CD4-positive, alpha-beta T cell treated with Interleukin-6 for 4 hours (primary cell): ENCODE results near the gene SNORC.

ENCODE experiments used
- DNase-seq: peaks from one replicate; pipeline ENCODE4 v3.0.0-alpha.2; 2020; ENCODE audit warnings: mixed read lengths

Gene SNORC

DNA sequence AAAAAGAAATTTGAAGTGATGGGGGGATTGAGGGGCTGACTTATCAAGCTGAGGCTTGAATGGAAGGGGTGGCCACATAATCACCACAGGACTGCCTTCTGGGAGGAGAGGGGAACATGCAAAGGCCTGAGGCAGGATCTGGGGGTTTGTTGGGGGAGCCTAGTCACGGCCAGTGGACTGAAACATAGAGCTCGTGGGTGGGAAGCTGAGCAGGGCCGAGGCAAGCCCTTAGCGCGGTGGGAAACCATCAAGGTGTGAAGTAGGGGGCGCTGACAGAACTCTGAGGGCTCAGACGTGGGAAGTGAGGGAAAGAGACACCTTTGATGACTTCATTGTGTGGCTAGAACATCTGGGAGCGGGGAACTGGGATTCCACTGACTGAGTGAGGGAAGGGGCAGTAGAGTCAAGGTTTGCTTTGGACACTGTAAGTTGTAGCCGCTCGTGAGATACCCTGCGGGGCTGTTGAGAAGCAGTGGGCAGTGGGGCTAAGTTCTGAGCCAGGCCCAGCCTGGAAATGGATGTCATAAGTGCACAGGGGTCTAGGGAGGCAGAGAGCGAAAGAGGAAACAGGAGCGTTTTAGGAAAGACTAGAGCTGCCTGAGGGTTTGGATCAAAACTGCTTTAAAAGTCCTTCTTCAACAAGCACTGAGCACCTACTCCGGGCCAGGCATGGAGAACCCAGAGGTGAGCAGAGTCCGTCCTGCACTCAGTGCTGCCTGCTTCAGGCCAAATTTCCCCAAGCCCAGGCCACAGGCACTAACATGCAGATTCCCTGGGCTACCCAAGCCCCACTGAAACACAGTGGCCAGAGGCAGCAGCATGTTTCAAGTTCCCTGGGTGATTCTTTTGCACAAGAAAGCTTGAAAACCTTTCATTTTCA, 686 bp upstream of the SNORC start:
- DNase-seq: no peak

DNA sequence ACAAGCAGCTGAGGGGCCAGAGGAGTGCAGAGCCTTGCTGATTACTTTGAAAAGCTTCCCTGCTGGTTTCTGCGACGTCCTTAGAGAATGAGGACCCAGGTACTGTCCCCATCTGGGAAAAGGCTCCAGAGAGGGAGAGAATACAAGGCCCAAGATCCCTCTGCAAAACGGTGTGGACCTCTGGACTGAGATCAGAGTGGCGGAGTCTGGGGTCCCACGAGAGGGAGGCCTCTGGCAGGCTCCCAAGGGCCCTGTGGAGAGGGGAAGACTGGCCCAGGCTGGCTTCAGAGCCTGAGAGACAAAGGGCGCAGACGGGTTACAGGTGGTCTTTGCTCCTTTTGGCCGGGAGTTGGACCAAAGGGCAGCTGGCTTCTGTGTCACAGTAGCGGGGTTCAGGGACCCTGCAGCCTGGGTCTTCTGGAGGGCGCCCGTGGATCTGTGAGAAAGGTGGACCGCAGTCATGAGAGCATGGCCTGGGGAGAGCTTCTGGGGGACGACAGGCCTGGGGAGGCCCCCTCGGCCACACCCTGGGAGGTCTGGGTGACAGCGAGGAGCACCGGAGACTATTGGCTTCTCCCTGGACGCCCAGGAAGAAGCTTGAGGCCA, 805 bp downstream of the SNORC start:
- no peak for DNase-seq

- DNase-seq: no peak
Measured at GRCh38 chr2:232871418-232871834, 1.4 kb downstream of the SNORC start.

DNA sequence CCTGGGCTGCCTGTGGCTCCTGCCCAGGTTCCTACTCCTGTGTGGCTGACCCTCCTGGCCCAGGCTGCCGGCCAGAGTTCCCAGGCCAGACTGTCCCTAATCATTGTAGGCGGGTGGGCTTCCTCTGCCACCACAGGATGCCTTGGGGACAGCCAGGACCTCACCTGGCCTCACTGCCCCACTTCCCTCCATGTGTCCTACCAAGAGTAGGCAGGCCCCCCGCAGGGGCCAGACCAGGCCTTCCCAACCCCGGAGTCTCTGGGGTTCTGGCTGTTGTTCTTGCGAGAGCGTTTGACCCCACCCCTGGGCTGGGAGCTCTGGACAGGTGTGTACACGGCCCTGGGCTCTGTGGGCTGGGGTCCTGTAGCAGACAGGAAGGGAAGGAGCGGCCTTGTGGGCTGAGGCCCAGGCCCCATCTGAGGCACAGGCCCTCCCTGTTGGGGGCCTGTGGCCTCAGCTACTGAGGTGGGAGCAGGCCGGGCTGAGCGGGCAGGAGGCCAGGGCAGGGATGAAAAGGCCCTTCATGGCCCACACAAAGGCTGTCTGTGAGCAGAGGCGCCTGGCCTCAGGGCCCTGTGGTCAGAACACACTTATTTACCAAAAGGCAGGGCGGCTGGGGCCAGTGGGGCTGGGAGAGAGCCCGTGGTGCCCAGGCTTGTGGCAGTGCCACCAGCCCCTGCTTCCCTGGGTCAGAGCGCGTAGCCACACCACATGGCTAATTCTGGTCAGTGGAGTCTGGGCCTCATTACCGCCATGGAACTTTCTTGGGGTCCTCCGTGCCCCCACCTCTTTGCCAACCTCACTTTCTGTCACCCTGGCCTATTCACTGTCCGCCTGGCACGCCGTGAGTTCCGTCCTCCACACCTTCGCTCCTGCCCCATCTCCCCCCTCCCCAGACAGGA, 2.0 kb downstream of the SNORC start:
- no peak for DNase-seq

DNA sequence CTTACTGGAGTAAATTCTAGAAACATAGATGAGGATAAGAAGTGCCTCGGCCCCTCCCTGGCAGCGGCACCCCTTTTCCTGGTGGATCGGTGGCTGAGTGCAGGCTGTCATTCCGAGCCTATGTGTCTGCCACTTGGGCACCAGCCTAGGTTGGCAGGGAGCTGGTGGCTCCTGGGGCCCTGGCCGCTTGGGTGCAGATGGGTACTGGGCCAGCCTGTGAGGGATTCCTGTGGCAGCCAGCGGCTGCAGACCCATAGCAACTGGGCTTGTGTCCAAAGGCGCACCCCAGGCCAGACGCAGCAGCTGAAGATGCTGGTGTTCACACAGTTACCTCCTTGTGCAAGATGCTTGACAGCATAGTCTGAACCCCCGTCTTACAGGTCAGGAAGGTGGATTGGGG, 2.8 kb downstream of the SNORC start:
- no peak for DNase-seq

DNA sequence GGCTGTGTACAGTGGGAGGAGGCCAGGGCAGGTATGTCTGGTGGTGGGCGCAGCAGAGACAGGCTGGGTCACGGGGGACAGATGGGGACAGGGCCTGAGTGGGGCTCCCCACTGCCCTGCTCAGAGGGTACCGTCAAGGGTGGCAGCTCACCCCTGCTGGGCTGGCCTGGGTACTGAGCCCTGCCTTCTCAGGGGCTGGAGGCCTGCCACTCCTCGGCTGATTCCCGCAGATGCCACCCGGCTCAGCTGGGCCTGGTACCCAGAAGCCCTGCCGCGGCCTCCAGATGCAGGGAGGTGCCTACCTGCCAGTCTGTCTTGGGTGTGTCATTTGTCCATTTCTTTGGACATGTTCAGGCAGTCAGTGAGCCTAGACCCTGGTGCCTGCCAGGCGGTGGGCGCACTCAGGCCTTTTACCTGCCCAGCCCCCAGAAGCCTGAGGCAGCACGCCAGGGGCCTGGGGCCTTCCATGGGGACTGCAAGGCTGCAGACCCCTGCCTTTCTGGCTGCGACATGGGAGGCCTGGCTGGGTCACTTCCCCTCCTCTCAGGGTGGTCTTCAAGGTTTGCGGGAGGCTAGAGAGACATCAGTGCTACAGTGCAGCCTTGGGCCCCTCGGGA, 3.3 kb downstream of the SNORC start:
- DNase-seq: no peak

DNA sequence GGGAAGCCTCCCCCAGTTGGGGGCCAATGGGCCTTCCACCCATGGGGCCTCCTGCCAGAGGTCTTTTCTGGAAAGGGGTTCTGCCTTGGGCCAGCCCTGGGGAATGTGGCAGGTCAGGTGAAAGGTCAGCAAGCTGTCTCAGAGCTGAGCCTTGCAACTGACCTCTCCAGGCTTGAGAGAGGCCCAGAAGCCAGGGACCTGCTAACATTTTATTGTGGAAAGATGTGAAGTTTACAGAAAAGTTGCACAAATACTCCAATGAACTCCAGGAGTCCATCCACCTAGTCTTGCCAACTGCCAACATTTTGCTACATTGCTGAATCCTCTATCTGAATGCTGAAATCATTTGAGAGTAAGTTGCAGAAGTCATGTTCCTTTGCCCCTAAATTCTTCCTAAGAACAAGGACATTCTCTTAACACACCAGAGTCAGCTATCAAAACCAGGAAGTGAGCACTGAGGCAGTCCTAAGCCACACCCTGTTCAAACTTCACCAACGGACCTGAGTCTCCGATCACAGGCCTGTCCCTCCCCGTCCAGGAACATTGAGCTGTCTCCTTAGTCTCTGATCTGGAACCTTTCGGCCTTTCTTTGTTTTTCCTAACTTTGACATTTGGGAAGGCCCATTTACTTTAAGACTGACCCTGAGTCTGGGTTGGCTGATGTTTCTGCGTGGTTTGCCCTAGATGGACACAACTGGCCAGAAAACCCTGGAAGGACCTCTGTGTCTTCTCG, 4.0 kb downstream of the SNORC start:
- DNase-seq: no peak

DNA sequence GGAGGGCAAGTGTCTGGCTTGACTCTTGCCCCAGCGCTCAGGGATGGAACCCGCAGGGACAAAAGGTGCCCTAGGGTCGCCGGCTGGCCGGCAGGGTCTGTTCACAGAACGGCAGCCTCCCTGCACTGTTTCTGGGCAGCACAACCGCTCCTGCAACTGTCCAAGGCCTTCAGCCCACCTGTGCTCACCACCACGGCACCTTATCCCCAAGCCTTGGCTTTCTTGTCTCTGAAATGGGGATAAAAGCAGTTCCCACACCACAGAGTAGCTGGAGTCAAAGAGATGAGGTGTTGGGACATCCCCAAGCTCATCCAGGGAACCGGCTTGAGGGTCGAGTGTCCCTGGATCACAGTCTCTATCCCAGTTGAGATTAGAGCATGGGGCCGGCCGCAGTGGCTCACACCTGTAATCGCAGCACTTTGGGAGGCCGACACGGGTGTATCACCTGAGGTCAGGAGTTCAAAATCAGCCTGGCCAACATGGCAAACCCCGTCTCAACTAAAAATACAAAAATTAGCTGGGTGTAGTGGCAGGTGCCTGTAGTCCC, 4.7 kb downstream of the SNORC start:
- no peak for DNase-seq

GRCh38 chr2:232875256-232876121, 5.4 kb downstream of the SNORC start:
- no peak for DNase-seq

DNA sequence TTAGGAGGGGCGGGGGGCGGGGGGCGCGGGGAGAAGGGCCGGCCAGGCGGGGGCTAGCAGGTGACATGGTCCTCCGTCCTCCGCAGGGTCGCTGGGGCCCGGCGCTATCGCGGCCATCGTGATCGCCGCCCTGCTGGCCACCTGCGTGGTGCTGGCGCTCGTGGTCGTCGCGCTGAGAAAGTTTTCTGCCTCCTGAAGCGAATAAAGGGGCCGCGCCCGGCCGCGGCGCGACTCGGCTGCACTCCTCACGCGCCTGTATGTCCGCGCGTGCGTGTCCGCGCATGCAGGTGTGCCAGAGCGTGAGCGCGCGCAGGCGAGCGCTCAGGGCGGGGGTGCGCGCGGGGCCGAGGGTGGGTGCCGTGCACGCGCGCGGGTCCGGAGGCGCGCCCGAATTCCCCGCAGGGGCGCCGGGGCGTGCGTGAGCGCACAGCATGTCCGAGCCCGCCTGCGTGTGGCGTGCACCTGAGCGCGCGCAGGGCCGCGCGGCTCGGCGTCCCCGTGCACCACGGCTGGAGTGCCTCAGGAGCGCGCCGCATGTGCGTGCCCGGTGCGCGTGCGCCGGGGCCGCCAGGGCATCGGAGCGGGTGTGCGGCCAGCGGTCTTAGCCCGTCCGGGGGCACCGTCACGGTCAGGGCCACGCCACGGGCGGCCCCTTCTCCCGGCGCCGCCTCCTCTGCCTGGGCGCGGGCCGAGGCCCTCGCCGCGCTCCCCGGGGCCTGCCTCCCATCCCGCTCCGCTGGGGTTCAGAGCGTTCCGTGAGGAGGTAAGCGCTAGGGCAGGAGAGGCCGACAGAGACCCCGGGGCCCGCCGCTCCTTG, 6.3 kb downstream of the SNORC start:
- peak; percentile 19 for DNase-seq

DNA sequence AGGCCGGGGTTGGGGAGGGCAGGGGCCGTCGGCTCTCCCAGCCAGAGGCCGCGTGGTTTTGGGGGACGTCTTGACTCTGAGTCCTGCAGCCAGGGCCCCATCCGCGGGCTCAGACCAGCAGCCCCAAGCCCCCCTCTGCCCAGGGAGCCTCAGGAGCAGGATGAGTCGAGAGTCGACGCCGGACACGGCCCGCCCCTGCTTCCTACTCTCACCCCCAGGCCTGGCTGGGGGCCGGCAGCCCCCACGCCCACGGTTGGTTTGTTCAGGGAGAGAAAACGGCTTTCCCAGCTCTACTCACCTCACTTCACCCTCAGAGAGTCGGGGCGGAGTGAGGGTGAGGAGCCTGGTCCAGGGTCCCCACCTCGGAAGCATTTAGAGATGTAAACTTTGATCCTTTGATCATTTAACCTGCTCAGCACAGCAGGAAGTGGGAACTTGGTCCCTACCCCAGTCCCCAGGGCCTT, 6.9 kb downstream of the SNORC start:
- no peak for DNase-seq

GRCh38 chr2:232877940-232878511, 8.0 kb downstream of the SNORC start:
- no peak for DNase-seq

DNA sequence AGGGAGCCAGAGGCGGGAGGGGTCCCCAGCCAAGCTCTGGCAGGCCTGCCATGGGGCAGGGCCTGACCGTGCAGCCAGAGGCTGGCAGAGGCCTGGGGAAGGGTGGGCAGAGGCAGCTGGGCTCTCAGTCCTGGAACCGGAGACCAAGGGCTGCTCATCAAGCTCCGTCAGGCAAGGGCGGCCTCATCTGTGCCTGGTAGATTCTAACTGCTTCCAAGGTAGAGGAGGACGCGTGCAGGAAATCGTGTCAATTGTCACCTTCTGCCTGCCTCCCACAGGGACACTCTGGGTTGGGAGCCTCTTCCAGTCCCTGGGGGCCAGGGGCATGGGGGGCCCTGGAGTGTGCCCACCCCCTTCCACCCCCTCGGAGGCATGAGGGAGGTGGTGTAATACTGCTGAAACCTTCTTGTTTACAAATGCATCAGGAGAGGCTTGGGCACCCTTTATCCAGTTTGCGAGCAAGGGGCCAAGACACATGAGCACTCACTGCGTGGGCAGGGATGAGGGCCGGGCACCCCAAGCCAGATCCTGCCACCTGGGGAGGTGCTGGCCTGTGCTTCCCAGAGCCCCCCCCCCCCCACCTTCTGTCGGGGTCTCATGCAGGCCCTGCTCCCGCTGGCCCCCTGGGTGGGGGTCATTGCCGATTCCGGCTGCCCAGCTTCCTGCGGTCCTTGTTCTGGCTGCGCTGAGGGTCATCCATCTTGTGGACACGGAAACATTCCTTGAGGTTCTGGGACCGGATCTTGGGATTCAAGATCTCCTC, 9.0 kb downstream of the SNORC start:
- no peak for DNase-seq

DNA sequence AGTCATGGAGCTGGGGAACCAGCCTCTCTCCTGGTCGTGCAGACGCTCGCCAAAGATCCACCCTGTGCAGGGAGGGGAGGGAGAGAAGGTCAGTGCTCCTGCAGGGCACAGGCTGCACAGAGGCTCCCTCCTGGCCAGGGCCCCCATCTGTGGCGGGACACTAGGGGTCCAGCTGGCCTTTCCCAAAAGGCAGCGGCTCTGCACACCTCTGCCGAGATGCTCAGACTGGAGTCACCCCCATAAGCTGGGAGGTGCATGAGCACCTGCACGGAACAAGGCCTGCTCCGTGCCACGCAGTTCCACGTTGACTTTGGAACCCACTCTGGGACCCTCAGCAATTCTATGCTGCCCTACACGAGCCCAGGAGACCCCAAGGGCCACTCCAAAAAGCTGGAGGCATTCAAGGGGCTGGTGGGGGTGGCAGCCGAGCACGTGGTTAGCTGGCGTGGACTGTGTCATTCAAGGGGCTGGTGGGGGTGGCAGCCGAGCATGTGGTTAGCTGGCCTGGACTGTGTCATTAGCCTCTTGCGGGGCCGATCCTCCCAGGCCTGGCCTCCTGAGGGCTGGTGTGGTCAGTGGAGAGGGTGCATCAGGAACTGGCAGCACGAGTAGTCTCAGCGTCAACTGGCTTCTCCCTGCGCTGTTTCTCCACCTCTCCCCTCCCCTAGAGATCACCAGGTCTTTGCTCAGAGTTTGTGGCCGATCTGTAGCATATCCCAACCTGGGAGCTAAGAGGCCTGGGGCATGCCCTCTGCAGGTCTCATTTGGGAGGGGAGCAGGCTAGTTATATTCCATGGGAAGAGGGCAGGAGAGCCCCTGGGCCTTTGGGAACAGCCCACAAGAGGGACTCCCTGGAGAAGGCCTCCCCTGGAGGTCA, 9.8 kb downstream of the SNORC start:
- no peak for DNase-seq

DNA sequence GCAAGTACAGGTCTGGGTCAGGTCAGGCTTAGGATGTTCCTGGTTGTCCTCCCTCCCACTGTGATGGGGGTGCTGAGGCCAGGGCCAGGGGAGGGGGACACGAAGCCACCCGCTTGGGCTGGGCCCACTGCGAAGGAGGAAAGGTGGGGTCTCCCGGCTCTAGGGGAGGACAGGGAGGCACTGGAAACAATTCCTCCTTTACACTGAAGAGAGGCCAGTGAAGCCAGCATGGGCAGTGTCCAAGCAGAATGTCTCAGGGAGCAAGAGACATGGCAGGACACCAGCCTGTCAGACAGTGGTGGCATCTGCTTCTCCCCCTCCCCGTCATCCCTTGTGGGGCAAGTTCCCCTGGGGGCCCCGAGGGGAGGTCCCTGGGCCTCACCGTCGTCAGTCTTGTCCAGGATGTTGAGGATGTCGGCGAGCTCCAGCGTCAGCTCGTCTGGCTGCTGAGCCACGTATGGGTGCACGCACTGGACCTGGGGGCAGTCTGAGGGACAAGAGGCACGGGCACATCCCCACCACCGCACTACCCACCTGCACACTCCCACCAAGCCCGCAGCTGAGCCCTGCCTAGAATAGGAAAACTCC, 10.8 kb downstream of the SNORC start:
- DNase-seq: no peak

DNA sequence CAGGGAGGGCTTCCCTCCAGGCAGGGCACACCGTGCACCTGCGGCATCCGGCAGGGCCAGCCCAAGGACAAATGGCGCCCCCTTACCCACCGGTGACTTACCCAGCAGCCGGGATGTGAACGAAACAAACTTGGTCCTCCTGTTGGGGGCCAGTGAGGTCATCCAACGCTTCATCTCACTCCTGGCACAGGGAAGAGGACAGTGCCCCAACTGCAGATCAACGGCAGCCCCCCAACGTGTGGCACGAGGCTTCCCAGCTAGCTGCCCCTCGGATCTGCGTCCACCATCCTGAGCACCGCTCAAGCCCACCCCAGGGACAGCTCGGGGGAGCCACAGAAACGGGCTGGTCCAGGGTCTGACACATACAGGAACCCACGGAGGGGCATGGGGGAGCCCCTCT, 12.0 kb downstream of the SNORC start:
- no peak for DNase-seq

DNA sequence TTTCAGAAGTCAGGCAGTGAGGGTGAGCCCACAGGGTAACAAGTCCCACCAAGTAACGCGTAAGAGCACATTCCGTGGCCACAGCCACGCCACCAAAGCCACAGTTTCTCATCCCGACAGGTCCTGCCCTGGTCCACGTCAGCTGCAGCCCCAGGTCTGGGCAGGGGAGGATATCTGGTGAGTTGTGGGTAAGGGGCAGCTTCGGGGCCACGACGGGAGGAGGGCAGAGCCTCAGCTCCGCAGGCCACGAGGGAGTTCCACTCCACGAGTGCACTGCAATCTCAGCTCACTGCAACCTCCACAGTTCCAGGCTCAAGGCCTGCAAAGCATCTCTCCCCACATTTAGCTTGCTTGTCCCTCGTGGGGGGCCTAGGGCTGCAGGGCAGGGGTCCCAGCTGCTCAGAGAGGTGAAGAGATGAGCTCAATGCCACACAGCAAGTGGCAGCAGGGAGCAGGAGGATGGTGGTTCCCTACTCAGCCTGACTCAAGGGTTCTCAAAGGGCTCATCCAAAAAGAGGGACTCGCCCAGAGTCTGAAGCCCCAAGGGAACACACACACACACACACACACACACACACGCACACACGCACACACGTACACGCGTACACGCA, 12.5 kb downstream of the SNORC start:
- DNase-seq: no peak
